ENCODE measurements around the gene CTXND1. TPM values are rescaled to one million over a fixed set of nuclear protein-coding genes. Genes with fewer than 3 reads are reported as not detected.

CTXND1 gene
- total and polyA plus RNA-seq, 2 of the 4 experiments (the other 2 are of a cell fraction) = not detected

- H3K9me3 ChIP-seq (ENCODE audit: control insufficient read depth, insufficient read depth, low read length) = peaks cover 3% of the 10 kb centered on the region; the same call in 1 of the 2 replicates
- H2BK5ac ChIP-seq (ENCODE audit: low read depth, low read length, poor library complexity, severe bottlenecking) = no peak overlapping the region
- no peak overlapping the region for H2AK5ac ChIP-seq (ENCODE audit: low read depth, low read length)
- no peak overlapping the region for H3K27ac ChIP-seq (ENCODE audit: insufficient read depth, low read length)
- ChIA-PET CTCF (no interaction called here), POLR2A (ENCODE audit: unreplicated experiment) (no interaction called here)
- no peak overlapping the region for H3K4me3 ChIP-seq (ENCODE audit: insufficient read depth, low read depth, low read length)
- no peak overlapping the region for H4K8ac ChIP-seq (ENCODE audit: low read depth in 2 of 2, low read length in 2 of 2)
- TF ChIP-seq, protein P1, sequence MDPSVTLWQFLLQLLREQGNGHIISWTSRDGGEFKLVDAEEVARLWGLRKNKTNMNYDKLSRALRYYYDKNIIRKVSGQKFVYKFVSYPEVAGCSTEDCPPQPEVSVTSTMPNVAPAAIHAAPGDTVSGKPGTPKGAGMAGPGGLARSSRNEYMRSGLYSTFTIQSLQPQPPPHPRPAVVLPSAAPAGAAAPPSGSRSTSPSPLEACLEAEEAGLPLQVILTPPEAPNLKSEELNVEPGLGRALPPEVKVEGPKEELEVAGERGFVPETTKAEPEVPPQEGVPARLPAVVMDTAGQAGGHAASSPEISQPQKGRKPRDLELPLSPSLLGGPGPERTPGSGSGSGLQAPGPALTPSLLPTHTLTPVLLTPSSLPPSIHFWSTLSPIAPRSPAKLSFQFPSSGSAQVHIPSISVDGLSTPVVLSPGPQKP (IDR thresholded peaks at IDR 0.05; ENCODE audit: borderline replicate concordance, low read depth, low read length) = no peak
- no peak for TF ChIP-seq MXI1 (IDR thresholded peaks at IDR 0.05; ENCODE audit: borderline replicate concordance, low read depth, low read length)
- TF ChIP-seq SMC3 (IDR thresholded peaks at IDR 0.05; ENCODE audit: low read depth, low read length) = no peak
- no peak for TF ChIP-seq CEBPB (IDR thresholded peaks at IDR 0.05; ENCODE audit: low read depth, low read length)
- no peak for TF ChIP-seq CHD1 (IDR thresholded peaks at IDR 0.05; ENCODE audit: low read depth, low read length)
- TF ChIP-seq, protein P2, sequence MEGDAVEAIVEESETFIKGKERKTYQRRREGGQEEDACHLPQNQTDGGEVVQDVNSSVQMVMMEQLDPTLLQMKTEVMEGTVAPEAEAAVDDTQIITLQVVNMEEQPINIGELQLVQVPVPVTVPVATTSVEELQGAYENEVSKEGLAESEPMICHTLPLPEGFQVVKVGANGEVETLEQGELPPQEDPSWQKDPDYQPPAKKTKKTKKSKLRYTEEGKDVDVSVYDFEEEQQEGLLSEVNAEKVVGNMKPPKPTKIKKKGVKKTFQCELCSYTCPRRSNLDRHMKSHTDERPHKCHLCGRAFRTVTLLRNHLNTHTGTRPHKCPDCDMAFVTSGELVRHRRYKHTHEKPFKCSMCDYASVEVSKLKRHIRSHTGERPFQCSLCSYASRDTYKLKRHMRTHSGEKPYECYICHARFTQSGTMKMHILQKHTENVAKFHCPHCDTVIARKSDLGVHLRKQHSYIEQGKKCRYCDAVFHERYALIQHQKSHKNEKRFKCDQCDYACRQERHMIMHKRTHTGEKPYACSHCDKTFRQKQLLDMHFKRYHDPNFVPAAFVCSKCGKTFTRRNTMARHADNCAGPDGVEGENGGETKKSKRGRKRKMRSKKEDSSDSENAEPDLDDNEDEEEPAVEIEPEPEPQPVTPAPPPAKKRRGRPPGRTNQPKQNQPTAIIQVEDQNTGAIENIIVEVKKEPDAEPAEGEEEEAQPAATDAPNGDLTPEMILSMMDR (conservative IDR thresholded peaks at IDR 0.05; ENCODE audit: low read depth, low read length) = no peak
- TF ChIP-seq POLR2A (IDR thresholded peaks at IDR 0.05; ENCODE audit: low read depth, low read length) = no peak
- TF ChIP-seq MAZ (IDR thresholded peaks at IDR 0.05; ENCODE audit: borderline replicate concordance, low read depth, low read length) = no peak
- TF ChIP-seq USF2 (IDR thresholded peaks at IDR 0.05; ENCODE audit: low read depth, low read length) = no peak
- intact Hi-C loops (cut with micrococcal nuclease) (no loop called here), dilution Hi-C loops (cut with HindIII; ENCODE audit: low sequenced_read_pairs, unreplicated experiment) (no loop called here), in situ Hi-C loops (cut with MboI; ENCODE audit: low sequenced_read_pairs) (no loop called here)
- no peak overlapping the region for H4K5ac ChIP-seq (ENCODE audit: low read depth, low read length)
- ATAC-seq (ENCODE audit: low read depth) = no peak
- H2BK120ac ChIP-seq (ENCODE audit: low read depth, low read length) = no peak overlapping the region
- peaks cover 30% of the 10 kb centered on the region for H3K27me3 ChIP-seq (ENCODE audit: control insufficient read depth, insufficient read depth, low read length)
- H2AK9ac ChIP-seq (replicated peaks; ENCODE audit: low read depth, low read length, poor library complexity) = no peak overlapping the region
- DNase-seq = no peak
- WGBS, 2 experiments (ENCODE audit: extremely low coverage in 2 of 2, insufficient read length in 1 of 2) = 76% methylated on average over 4 of the region's 11 CpGs; no CpG with 5 or more reads in 1 of the 2 experiments
- no peak overlapping the region for H3K18ac ChIP-seq (ENCODE audit: low read depth, low read length)
- H3K36me3 ChIP-seq (ENCODE audit: control insufficient read depth, insufficient read depth, low read length) = no peaks in the 10 kb centered on the region
- no peaks in the 10 kb centered on the region for H4K20me1 ChIP-seq (ENCODE audit: insufficient read depth, low read length)
- no peak overlapping the region for H2AFZ ChIP-seq (replicated peaks; ENCODE audit: low read length, poor library complexity)
- BruUV-seq (replicated peaks) = no TSS peak
- H3K4ac ChIP-seq (ENCODE audit: low read depth, low read length) = no peak overlapping the region
- no peaks in the 10 kb centered on the region for H3K79me1 ChIP-seq (ENCODE audit: low read depth in 1 of 2, low read length in 2 of 2)
- no peak overlapping the region for H3K14ac ChIP-seq (replicated peaks; ENCODE audit: low read depth, low read length)
- no peak overlapping the region for H2BK20ac ChIP-seq (ENCODE audit: low read depth, low read length)
- no peaks in the 10 kb centered on the region for H3K9me1 ChIP-seq (ENCODE audit: insufficient read depth, low read length)
- H4K91ac ChIP-seq (ENCODE audit: insufficient read depth, low read depth, low read length) = no peak overlapping the region
- H2BK15ac ChIP-seq (ENCODE audit: low read depth, low read length) = no peak overlapping the region
- H3K23ac ChIP-seq (ENCODE audit: low read depth, low read length) = no peak overlapping the region
- H3K56ac ChIP-seq (ENCODE audit: extremely low read depth, insufficient read depth, low read length) = no peak overlapping the region
- no peak overlapping the region for H3K9ac ChIP-seq (ENCODE audit: low read depth, low read length)
- no peak overlapping the region for H3K4me2 ChIP-seq (ENCODE audit: low read depth, low read length)
- no peaks in the 10 kb centered on the region for H3K4me1 ChIP-seq (ENCODE audit: control insufficient read depth, insufficient read depth, low read length)
Measured at GRCh38 chr15:80208758-80209734, 43.0 kb downstream of the CTXND1 start.

All from IMR-90 (cell line).